Measurements from ENCODE around the gene AP5Z1. TPM values are rescaled to one million over a fixed set of nuclear protein-coding genes. Genes with fewer than 3 reads are reported as not detected.
A peak's percentile ranks its signal among the peaks of the same experiment; 100 is the strongest.

AP5Z1 gene
- total and polyA plus RNA-seq, 11 donors, result 8.4 to 31.9 (median 13.4) TPM

DNA sequence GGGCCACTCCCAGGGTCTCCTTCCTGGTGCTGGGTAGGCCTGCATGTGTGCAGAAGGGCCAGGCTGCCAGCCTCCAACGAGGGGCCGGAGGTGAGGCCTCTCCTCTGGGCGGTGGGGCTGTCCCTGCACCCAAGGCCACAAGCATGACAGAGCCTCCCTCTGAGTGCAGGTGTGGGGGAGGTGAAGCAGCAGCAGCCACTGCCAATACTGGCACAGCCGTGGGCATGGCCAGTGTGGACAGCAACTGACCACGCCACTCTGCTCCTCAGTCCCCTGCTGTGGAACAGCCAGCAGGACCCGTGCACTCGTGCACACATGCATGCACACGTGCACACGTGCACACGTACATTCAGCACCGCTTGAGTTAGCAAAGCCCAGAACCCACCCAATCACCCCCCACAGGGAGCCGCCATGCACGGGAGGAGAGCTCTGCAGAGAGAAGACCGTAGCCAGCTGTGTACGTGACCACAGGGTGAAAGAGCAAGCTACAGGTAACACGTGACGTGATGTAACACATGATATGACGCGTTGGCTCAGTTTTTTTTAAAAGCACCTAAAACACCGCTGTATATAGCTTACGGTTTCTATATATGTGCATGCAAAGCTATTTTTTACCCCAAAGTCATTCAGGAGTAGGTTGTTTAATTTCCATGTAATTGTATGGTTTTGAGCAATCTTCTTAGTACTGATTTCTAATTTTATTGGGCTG is 63.4 kb downstream of the AP5Z1 start:
- Histone ChIP-seq H3K4me3 (no peak overlapping the region), H3K27me3 (no peaks in the 10 kb centered on the region), H3K27ac (peak overlapping the region in 2 of 12 donors; percentile 7 to 34), H3K36me3 (peaks cover 0 to 20% (median 0%) of the 10 kb centered on the region in 9 donors), H3K4me1 (peaks cover 0 to 31% (median 3%) of the 10 kb centered on the region in 12 donors), H3K9me3 (no peaks in the 10 kb centered on the region)
- 93 to 98% (median 95%) methylated on average over 19 to 21 of the region's 21 CpGs for WGBS, 4 donors
- TF ChIP-seq, protein P1, sequence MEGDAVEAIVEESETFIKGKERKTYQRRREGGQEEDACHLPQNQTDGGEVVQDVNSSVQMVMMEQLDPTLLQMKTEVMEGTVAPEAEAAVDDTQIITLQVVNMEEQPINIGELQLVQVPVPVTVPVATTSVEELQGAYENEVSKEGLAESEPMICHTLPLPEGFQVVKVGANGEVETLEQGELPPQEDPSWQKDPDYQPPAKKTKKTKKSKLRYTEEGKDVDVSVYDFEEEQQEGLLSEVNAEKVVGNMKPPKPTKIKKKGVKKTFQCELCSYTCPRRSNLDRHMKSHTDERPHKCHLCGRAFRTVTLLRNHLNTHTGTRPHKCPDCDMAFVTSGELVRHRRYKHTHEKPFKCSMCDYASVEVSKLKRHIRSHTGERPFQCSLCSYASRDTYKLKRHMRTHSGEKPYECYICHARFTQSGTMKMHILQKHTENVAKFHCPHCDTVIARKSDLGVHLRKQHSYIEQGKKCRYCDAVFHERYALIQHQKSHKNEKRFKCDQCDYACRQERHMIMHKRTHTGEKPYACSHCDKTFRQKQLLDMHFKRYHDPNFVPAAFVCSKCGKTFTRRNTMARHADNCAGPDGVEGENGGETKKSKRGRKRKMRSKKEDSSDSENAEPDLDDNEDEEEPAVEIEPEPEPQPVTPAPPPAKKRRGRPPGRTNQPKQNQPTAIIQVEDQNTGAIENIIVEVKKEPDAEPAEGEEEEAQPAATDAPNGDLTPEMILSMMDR (IDR thresholded peaks at IDR 0.05), result no peak
- no peak for TF ChIP-seq POLR2A (IDR thresholded peaks at IDR 0.05)
- ATAC-seq (no peak), DNase-seq (no peak)
- intact Hi-C loops (cut with DNase I), result loop anchor here in 4 of 10 donors (5.0 to 10.0 kb wide), 3 partner anchors 34 to 246 kb away; partner anchors contain the start of gene RADIL (in 2 of the 4)

DNA sequence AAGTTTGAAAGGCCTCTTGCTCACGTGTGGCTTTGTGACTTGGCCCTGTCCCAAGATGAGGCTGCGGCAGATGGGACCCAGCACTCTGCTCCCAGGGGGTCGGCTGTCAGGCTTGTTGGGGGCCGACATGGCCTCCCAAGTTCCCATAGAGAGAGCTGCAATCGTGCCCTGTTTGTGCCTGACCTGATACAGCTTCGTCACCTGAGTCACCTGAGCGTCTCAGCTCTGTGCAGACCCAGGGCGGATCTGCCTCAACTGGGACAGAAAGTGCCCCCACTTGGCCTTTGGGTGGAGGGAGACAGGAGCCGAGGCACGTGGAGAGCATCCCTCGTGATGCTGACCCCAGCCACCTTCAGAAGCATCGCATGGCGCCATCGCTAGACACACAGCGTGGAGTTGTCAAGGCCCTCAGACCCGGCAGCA is 64.7 kb downstream of the AP5Z1 start:
- Histone ChIP-seq H3K4me3 (no peak overlapping the region), H3K9me3 (no peaks in the 10 kb centered on the region), H3K27ac (no peak overlapping the region), H3K4me1 (peaks cover 0 to 31% (median 3%) of the 10 kb centered on the region in 12 donors), H3K36me3 (peaks cover 0 to 9% (median 0%) of the 10 kb centered on the region in 9 donors), H3K27me3 (no peaks in the 10 kb centered on the region)
- no peak for DNase-seq
- ATAC-seq, result no peak
- WGBS, 4 donors, result 84 to 93% (median 89%) methylated on average over 10 to 16 of the region's 16 CpGs
- TF ChIP-seq, protein P1 (IDR thresholded peaks at IDR 0.05), result no peak
- no peak for TF ChIP-seq POLR2A (IDR thresholded peaks at IDR 0.05)
- intact Hi-C loops (cut with DNase I), result loop anchor here in 1 of 10 donors (5.0 kb wide), 1 partner anchor 42 kb away; the partner anchor contains the start of gene RADIL

Small RNA genes within 50 kb of the gene (microRNA-seq; reads per million reads assigned to microRNA genes)
- gene MIR4656, result 0 reads per million in 4 donors

Other genes with a start within 250 kb of the AP5Z1 start
- gene FOXK1, start 93.3 kb upstream of the AP5Z1 start, total RNA-seq, result 10 to 100 TPM; 12.4 to 43.7 (median 22.5) TPM
- gene FOXK1, start 93.3 kb upstream of the AP5Z1 start, polyA plus RNA-seq, result 1 to 10 TPM; 9.3 to 9.4 TPM
- gene PAPOLB, start 86.4 kb downstream of the AP5Z1 start, total RNA-seq, result under 1 TPM in 4 of 9 donors, not detected in 5; 0.05 to 0.38 (median 0.09) TPM
- gene PAPOLB, start 86.4 kb downstream of the AP5Z1 start, polyA plus RNA-seq, result under 1 TPM; 0.03 to 0.11 TPM
- gene RADIL, start 108.1 kb downstream of the AP5Z1 start, total RNA-seq, result 1 to 10 TPM; 1.1 to 9.0 (median 3.4) TPM
- 1 to 10 TPM; 2.1 to 3.5 TPM for gene RADIL, start 108.1 kb downstream of the AP5Z1 start, polyA plus RNA-seq
- not detected for gene MMD2, start 183.6 kb downstream of the AP5Z1 start, total RNA-seq
- not detected for gene MMD2, start 183.6 kb downstream of the AP5Z1 start, polyA plus RNA-seq

All from heart left ventricle (tissue), 16 donors.